ENCODE data around the gene ACD. TPM values are rescaled to one million over a fixed set of nuclear protein-coding genes. Genes with fewer than 3 reads are reported as not detected.

The ACD gene
- total RNA-seq, 4 donors from 2014 or later = 17.8 to 33.4 (median 29.8) TPM

DNA sequence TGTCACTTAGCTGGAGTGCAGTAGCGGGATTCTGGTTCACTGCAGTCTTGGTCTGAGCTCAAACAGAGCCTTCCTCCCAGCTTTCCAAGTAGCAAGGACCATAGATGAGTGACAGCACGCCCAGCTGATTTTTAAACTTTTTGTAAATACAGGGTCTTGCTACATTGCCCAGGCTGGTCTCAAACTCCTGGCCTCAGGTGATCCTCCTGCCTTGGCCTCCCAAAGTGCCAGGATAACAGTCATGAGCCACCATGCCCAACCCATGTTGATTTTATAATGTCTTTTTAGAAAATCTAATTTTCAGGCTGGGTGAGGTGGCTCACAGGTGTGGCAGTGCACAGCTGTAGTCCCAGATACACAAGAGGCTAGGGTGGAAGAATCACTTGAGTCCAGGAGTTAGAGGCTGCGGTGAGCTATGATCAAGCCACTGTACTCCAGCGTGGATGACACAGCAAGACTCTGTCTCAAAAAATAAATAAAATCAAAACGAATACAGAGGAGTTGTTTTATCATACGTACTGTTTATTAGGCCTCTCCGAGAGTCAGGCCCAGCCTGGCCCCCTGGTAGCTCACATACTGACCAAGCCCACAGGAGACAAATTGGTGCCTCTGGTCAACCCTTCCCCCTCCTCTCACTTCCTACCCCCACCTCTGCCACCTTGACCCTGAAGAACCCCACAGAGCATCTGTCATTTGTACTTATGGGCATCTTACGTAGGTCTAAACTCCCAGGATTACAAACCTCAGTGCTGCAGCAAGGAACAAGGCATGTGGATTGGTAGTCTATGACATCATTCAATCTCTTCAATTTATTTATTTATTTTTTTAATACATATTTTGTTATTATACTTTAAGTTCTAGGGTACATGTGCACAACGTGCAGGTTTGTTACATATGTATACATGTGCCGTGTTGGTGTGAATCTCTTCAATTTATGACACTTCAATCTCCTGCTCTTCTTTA lies 20.2 kb upstream of the ACD start:
- intact Hi-C loops (cut with DNase I; ENCODE audit: low total_unique reads) = no loop called here
- Histone ChIP-seq H3K4me1 (no peaks in the 10 kb centered on the region), H3K36me3 (no peaks in the 10 kb centered on the region), H3K27ac (no peak overlapping the region), H3K9me3 (no peaks in the 10 kb centered on the region), H3K27me3 (no peaks in the 10 kb centered on the region), H3K4me3 (no peak overlapping the region)
- DNase-seq = no peak
- TF ChIP-seq CTCF (IDR thresholded peaks at IDR 0.05) = no peak

DNA sequence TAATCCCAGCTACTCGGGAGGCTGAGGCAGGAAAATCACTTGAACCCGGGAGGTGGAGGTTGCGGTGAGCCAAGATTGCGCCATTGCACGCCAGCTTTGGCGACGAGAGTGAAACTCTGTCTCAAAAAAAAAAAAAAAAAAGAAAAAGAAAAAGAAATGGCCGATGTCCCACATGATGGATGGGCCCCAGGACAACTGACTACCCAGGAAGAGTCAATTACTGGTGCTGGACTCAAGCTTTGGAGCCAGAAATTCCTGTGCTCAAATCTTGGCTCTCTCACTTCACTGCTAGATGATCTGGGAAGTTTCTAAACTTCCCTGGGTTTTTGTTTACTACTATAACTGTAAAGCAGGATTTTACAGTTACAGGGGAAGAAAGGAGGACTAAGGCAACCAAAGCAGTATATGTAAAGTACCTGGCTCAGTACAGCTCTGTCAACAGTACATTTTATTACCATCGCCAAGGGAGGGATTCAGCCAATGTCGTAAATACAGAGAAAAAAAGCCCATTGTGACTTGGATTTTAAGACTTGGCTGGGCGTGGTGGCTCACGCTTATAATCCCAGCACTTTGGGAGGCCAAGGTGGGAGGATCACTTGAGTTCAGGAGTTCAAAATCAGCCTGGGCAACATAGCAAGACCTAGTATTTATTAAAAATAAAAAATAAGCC lies 18.4 kb upstream of the ACD start:
- intact Hi-C loops (cut with DNase I; ENCODE audit: low total_unique reads) = no loop called here
- Histone ChIP-seq H3K27me3 (no peaks in the 10 kb centered on the region), H3K27ac (peak overlapping the region in 1 of 2 donors; percentile 30), H3K4me1 (no peaks in the 10 kb centered on the region), H3K36me3 (no peaks in the 10 kb centered on the region), H3K9me3 (no peaks in the 10 kb centered on the region), H3K4me3 (no peak overlapping the region)
- TF ChIP-seq CTCF (IDR thresholded peaks at IDR 0.05) (no peak), POLR2A (IDR thresholded peaks at IDR 0.05) (no peak)
- DNase-seq = no peak

DNA sequence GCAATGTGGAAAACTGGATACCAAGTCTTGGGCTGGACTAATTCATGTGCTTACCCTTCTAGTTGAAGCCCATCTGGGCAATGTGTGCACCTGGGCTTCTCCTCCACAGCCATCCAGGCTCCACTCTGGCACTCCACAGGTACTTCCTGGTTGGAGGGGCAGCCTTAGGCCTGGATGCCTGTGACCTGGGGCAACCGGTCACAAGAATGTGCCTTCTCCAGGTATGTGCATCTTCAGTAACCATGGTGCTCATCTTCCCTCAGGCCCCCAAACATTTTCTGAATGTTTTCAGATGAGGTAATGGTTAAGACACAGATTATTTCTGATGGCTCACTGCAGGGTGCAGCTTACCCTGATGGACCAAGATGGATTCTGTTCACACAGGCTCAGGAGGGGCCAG lies 17.7 kb upstream of the ACD start:
- Histone ChIP-seq H3K4me3 (no peak overlapping the region), H3K4me1 (no peaks in the 10 kb centered on the region), H3K36me3 (no peaks in the 10 kb centered on the region), H3K27me3 (no peaks in the 10 kb centered on the region), H3K27ac (no peak overlapping the region), H3K9me3 (no peaks in the 10 kb centered on the region)
- intact Hi-C loops (cut with DNase I; ENCODE audit: low total_unique reads) = no loop called here
- no peak for TF ChIP-seq CTCF (IDR thresholded peaks at IDR 0.05)
- no peak for TF ChIP-seq POLR2A (IDR thresholded peaks at IDR 0.05)
- DNase-seq = no peak

DNA sequence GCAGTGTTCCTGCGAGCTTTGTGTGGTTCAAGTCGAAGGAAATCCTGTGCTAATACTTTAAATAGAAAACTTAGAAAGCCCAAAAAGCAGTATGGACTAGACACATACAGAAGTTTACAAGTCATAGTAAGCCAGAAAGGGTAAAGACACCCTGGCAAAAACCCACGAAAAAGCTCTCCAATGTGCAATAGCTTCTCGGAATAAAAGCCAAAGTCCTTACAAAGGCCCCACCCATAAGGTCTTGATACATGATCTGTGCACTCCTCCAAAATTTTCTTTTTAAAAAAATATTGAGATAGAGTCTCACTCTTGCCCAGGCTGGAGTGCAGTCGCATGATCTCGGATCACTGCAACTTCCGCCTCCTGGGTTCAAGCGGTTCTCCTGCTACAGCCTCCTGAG lies 16.9 kb upstream of the ACD start:
- no peaks in the 10 kb centered on the region for H3K36me3 ChIP-seq
- intact Hi-C loops (cut with DNase I; ENCODE audit: low total_unique reads) = no loop called here
- no peak overlapping the region for H3K4me3 ChIP-seq
- no peak for DNase-seq
- no peak overlapping the region for H3K27ac ChIP-seq
- no peaks in the 10 kb centered on the region for H3K9me3 ChIP-seq
- H3K4me1 ChIP-seq = no peaks in the 10 kb centered on the region
- no peaks in the 10 kb centered on the region for H3K27me3 ChIP-seq
- TF ChIP-seq CTCF (IDR thresholded peaks at IDR 0.05) (no peak), POLR2A (IDR thresholded peaks at IDR 0.05) (no peak)

- no peaks in the 10 kb centered on the region for H3K36me3 ChIP-seq
- no peaks in the 10 kb centered on the region for H3K9me3 ChIP-seq
- no peak overlapping the region for H3K4me3 ChIP-seq
- TF ChIP-seq CTCF (IDR thresholded peaks at IDR 0.05) (no peak), POLR2A (IDR thresholded peaks at IDR 0.05) (no peak)
- H3K27me3 ChIP-seq = no peaks in the 10 kb centered on the region
- no peak overlapping the region for H3K27ac ChIP-seq
- no peak for DNase-seq
- no peaks in the 10 kb centered on the region for H3K4me1 ChIP-seq
- intact Hi-C loops (cut with DNase I; ENCODE audit: low total_unique reads) = no loop called here
Observed at GRCh38 chr16:67676516-67676915, 16.5 kb upstream of the ACD start.
